Lower leg skin (tissue), 4 donors: ENCODE measurements around the gene TBC1D25. TPM values are rescaled to one million over a fixed set of nuclear protein-coding genes. Genes with fewer than 3 reads are reported as not detected.

Experiments
- DNase-seq, 2 donors: peaks; one replicate each; pipeline ENCODE4 v3.0.0-alpha.2; 2019; ENCODE audit warnings: low spot score in 2 of 2
- H3K4me3 ChIP-seq: fragments of 200-600 bp; sonication (generic); 2 replicates; pipeline ENCODE4 v1.5.1; 2017; ENCODE audit warnings: mild to moderate bottlenecking, low read depth; ENCODE audit not compliant: poor library complexity, severe bottlenecking
- CTCF ChIP-seq, 3 donors: fragments of 450-650 bp; IDR thresholded peaks; one replicate each; pipeline ENCODE4 v1.5.1; 2016; ENCODE audit warnings: antibody characterized with exemption in 3 of 3, mild to moderate bottlenecking in 3 of 3, moderate library complexity in 2 of 3
- POLR2A ChIP-seq, 2 donors: fragments of 450-650 bp; IDR thresholded peaks; one replicate each; pipeline ENCODE4 v1.6.1; 2016 to 2017; ENCODE audit warnings: antibody characterized with exemption in 2 of 2, mild to moderate bottlenecking in 1 of 2, moderate library complexity in 1 of 2
- WGBS, 2 donors: methylation state at CpG; one replicate each; pipeline ENCODE4 v1.1.5; 2018; 5-methylcytosine and 5-hydroxymethylcytosine counted together
- intact Hi-C: fragments of 100-400 bp; cut with DNase I; formaldehyde crosslinking; loops from one replicate; pipeline ENCODE4 v1.15.0; 2023; ENCODE audit warnings: low total_unique reads
- total RNA-seq, 4 donors: library from RNA; depleted of rRNA; stranded (reverse); fragments of >200 nt; gene quantifications; one replicate each; pipeline ENCODE4 v1.1.0, GENCODE V29; 2016

Gene TBC1D25
- total RNA-seq, 4 donors from 2014 or later = 11.6 to 43.8 (median 16.2) TPM

- no peak overlapping the region for H3K4me3 ChIP-seq
- DNase-seq = no peak
- 75 to 86% methylated on average over 5 of the region's 5 CpGs for WGBS, 2 donors
- intact Hi-C loops = no loop called here
- TF ChIP-seq CTCF (IDR thresholded peaks at IDR 0.05) = no peak
- no peak for TF ChIP-seq POLR2A (IDR thresholded peaks at IDR 0.05)
These were observed 53.5 kb downstream of the TBC1D25 start for GRCh38 chrX:48592971-48593370.

GRCh38 chrX:48595929-48596328 is 56.4 kb downstream of the TBC1D25 start:
- WGBS, 2 donors = 66 to 71% methylated on average over 2 of the region's 2 CpGs
- DNase-seq = no peak
- intact Hi-C loops = no loop called here

GRCh38 chrX:48597353-48598264 is 58.1 kb downstream of the TBC1D25 start, which contains the start of gene WDR13:
Gene WDR13, plus strand, starts transcription at chrX:48597492. Its CDS starts 505 bp downstream, at chrX:48597997.
- H3K4me3 ChIP-seq = peak within 1 kb of the TSS; percentile 52
- peak; percentile 91 to 98 for DNase-seq
- intact Hi-C loops = no loop called here
- TF ChIP-seq POLR2A (IDR thresholded peaks at IDR 0.05) (no peak), CTCF (IDR thresholded peaks at IDR 0.05) (no peak)
- 1 to 42% methylated on average over 32 to 62 of the region's 62 CpGs for WGBS, 2 donors

More at GRCh38 chrX:48595929-48596328, 56.4 kb downstream of the TBC1D25 start:
- H3K4me3 ChIP-seq = no peak overlapping the region
- no peak for TF ChIP-seq POLR2A (IDR thresholded peaks at IDR 0.05)
- TF ChIP-seq CTCF (IDR thresholded peaks at IDR 0.05) = no peak

GRCh38 chrX:48598614-48599013 is 59.1 kb downstream of the TBC1D25 start:
- DNase-seq = no peak
- TF ChIP-seq CTCF (IDR thresholded peaks at IDR 0.05) = no peak
- no peak for TF ChIP-seq POLR2A (IDR thresholded peaks at IDR 0.05)
- WGBS, 2 donors = 79 to 93% methylated on average over 11 to 24 of the region's 25 CpGs
- intact Hi-C loops = no loop called here
- H3K4me3 ChIP-seq = no peak overlapping the region

- TF ChIP-seq POLR2A (IDR thresholded peaks at IDR 0.05) (no peak), CTCF (IDR thresholded peaks at IDR 0.05) (no peak)
- no peak overlapping the region for H3K4me3 ChIP-seq
- DNase-seq = no peak
- intact Hi-C loops = no loop called here
- WGBS, 2 donors = 89 to 90% methylated on average over 4 to 20 of the region's 20 CpGs
These were observed 59.8 kb downstream of the TBC1D25 start for GRCh38 chrX:48599341-48599740.
